HG02623 (cell line): ENCODE measurements around the gene FRY.

Source experiments
- ATAC-seq: cut with Tn5 transposase; IDR thresholded peaks from one replicate; pipeline ENCODE4 v1.9.1; 2021; ENCODE audit warnings: moderate library complexity; ENCODE audit not compliant: unreplicated experiment

Gene FRY

DNA sequence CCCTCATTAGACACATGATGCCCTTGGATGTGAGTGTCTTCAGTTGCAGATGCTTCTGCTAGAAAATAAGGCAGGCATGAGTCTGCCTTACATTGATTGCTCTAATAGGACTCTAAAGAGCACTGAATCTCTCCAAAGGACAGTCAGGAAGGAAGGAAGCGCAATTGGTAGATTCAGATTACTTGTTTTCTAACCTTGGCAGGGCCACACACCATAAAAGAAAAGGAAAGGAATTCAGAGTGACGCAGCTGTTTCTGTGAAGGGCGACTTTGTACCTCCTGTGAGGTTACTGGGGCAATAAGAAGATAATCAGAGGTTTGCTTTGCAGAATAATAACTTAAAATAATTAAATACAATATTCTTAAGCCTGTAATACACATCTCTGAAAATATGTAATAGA lies 48.0 kb downstream of the FRY start:
- no peak for ATAC-seq

DNA sequence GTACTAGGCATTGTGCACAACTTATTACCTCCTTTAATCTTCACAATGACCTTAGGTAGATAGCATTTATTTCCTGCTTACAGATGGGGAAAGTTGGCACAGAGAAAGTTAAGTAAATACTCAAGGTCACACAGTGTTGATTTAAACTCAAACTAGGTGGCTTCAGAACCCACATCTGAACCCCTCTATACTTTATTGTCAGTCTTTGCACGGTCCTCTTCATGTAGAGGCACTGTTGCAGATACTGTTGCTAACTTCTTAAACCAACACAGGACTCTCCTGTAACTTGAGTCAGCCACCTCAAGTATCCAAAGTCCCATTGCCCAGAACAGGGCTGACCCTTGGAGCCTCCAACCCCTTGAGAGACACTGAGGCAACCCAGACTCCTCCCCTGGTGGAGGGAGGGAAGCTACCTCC lies 48.8 kb downstream of the FRY start:
- ATAC-seq, result no peak

DNA sequence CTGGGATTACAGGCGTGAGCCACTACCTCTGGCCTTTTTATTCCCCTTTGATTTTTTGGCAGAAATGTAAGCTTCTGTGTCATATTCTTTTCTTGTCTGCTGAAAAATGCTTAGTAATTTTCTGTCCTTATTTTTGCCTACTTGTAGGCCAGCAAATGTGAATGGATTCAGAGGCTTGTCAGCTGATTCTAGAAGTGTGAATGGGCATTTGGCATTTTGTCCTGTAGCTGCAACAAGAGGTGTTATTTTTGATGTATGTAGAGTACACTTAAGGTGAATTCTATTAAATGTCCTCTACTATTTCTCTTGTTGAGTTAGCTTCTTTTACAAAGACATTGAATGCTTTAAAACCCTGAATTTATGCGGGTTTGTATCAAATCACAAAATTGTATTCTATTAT lies 50.0 kb downstream of the FRY start:
- ATAC-seq, result no peak

- ATAC-seq, result no peak
These were observed 54.8 kb downstream of the FRY start for GRCh38 chr13:32086366-32086765.

GRCh38 chr13:32086791-32087441 lies 55.3 kb downstream of the FRY start:
- no peak for ATAC-seq

- no peak for ATAC-seq
These were observed 56.6 kb downstream of the FRY start for GRCh38 chr13:32087955-32088747.

DNA sequence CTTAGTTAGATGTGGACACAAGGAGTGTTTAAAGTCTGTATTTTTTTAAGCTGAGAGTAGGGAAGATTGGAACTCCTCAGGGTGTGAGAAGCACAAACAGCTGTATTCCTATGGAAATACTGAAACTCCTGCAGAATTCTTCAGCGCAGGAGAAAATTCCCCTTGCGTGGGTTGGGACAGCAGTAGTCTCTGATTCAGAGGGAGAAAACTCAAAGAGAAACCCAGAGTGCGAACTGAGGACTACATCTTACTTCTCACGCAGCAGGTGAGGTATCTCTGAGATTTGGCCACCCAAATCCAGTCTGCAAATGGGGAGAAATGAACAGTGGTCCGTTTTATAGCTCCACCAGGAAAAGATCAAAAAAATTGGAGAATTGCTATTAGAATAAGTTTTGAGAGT lies 60.9 kb downstream of the FRY start:
- no peak for ATAC-seq

GRCh38 chr13:32093006-32093405 lies 61.4 kb downstream of the FRY start:
- no peak for ATAC-seq

- ATAC-seq, result no peak
These were observed 66.7 kb downstream of the FRY start for GRCh38 chr13:32098272-32098671.

DNA sequence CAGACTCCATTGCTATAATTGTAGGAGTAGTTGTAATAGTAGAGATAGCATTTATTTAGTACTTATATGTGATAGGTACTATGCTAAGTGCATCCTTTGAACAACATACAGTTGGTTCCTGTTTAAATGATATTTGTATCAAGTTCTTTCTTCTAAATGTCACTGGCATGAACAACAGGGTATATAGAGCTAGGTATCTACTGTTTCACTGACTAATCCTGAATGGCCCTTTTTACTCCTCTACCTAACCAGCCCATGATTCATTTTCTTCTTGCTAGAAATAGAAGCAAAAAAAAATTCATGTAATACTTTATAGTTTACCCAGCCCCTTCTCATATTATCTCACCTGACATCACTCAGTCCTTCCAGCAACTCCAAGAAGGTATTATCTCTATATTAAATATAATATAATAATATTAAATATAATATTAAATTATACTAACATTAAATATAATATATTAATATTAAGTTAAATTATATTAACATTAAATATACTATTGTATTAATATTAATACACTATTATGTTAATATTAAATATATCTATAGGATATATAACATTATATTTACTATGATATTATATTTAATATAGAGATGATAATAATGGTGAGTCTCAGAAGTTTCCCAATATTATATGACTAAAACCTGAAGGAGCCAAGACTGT lies 74.2 kb downstream of the FRY start:
- no peak for ATAC-seq

GRCh38 chr13:32107474-32107873 lies 75.9 kb downstream of the FRY start:
- no peak for ATAC-seq

GRCh38 chr13:32107973-32108372 lies 76.4 kb downstream of the FRY start:
- no peak for ATAC-seq

DNA sequence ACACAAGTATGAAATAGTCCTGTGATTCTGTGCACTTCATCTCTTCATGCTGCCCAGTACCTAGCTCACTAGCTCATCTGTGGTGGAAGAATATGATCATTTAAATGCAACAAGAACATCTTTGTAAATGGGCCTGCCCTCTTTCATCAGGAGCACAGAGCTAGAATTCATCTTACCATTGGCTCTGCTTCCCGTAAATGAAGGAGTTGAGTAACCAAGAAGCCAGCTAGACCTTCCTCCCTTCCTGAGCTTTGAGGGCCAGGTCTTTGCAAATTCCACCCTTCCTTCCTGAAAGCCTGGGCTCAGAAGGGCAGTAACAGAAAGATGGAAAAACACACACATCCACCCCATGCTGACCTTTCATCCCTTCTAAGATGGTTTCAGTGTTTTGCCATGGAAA lies 82.0 kb downstream of the FRY start:
- no peak for ATAC-seq

GRCh38 chr13:32114284-32114950 lies 82.8 kb downstream of the FRY start:
- no peak for ATAC-seq

- ATAC-seq, result no peak
These were observed 83.5 kb downstream of the FRY start for GRCh38 chr13:32115066-32115465.

DNA sequence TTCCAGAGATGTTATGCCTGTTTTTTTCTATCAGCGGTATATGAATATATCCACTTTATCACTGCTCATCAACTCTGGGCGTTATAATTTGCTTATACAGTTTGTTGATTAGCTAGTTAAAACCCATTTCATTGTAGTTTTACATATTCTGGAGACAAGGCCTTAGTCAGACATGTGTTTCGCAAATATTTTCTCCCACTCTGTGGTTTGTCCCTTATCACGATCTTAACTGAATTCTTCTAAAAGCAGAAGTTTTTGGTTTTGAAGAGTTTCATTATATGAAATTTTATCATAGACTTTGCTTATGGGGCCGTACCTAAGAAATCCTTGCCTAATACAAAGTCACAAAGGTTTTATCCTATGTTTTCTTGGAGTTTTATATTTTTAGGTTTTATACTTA lies 84.6 kb downstream of the FRY start:
- ATAC-seq, result no peak

- no peak for ATAC-seq
These were observed 85.4 kb downstream of the FRY start for GRCh38 chr13:32117001-32117400.

DNA sequence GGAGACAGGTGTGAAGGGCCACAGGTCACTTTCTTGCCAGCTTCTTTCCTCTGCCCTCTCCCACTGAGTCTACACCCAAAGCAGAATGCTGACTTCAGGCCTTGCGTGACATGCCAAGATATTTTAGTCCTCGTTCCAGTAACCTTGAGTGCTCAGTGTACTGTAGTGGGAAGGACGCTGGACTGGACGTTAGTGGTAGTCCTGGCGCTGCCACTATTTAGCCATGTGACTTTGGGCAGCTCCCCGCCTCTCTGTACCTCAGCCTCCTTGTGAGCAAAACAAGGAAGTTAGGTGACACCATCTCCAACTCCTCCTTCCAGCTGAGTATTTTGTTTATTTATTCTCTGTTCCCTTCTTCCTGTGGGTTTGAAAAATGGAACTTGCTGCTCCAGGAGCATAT lies 86.1 kb downstream of the FRY start:
- ATAC-seq, result no peak

GRCh38 chr13:32121316-32121715 lies 89.7 kb downstream of the FRY start:
- ATAC-seq, result no peak

DNA sequence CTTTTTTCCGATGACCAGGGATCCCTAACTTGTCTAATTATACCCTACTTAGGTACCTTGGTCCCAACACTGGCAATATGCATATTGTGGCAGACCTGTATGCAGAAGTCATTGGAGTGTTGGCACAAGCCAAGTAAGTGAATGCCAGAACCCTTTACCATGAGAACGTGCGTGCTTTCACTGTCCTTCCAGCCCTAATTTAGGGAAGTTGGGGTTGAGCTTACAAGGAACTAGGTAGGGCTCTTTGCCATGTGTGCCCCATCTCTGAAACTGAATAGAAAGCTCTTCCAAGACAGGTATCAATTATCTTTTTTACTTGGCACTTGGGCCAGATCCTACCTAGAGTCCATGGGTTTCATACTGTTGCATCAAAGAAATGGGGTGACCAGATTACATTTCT lies 93.2 kb downstream of the FRY start:
- no peak for ATAC-seq

DNA sequence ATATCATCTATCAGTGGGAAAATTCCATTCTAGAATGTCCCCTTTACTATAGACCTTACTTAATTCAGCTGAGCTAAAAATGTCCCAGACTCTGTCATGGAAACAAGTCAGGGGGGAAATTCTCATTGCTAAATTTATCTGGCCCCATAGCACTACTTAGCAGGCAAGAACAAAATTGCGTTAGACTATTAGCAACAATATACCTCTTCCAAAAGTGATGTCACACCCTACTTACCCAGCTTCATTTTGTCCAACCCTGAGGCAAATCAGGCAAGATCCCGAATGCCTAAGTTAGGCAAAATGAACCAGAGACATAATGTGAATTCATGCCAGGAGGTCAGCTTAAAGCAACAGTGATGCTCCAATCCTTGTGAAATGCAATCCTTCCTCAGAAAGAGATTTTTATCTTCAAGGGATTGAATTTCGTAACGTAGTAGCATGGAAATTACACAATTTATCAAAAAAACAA lies 93.7 kb downstream of the FRY start:
- no peak for ATAC-seq
